Measurements from ENCODE around the gene MYLK4.

The MYLK4 gene

GRCh38 chr6:2732503-2733089, 18.1 kb downstream of the MYLK4 start:
- DNase-seq = no peak

DNA sequence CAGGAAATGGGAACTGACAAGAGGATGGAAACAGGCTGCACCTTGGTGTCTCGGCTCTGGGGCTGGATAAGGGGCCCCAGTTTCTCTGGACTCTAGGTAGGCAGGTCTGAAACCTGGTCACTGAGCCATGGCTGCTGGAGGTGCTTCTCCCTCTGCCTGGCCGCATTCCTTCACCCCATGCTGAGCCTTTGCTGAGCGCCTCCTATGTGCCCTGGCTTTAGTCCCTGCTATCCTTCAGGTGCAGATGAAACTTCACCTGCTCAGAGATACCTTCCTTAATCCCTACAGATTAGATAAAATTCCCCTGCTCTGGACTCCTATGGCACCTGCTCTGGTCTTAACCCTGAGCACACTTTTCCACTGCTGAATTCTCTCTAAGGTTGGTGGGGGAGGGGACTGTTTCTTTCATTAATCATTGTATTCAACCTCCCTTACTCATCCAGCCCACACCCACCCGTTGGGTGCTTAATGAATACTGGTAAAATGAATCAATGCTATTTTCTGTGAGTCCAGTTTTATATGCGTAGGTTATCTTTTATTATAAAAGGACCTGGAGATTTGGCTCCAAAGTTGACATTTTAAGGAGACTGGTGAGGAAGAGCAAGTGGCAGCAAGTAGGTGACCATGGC, 19.3 kb downstream of the MYLK4 start:
- DNase-seq = peak in 1 of 2 experiments; percentile 8

GRCh38 chr6:2730353-2731107, 20.2 kb downstream of the MYLK4 start:
- DNase-seq = no peak

DNA sequence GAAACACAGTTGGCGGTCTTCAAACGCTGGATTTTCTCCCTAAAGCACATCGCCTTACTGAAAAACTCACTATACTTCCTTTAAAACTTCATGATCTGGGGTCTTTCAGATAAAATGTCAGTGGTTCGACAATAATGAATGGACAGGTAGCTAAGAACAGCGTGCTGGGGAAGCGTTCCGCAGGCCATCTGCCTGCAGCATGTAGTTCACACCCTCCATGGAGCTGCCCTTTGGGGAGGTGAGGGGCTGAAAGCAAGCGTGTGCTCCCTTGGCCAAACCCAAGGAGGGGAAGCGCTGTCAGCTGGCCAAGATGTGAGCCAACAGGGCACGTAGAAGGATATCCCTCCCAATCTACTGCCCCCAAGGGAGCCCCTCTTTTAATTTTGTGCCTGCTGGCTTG, 20.8 kb downstream of the MYLK4 start:
- no peak for DNase-seq

DNA sequence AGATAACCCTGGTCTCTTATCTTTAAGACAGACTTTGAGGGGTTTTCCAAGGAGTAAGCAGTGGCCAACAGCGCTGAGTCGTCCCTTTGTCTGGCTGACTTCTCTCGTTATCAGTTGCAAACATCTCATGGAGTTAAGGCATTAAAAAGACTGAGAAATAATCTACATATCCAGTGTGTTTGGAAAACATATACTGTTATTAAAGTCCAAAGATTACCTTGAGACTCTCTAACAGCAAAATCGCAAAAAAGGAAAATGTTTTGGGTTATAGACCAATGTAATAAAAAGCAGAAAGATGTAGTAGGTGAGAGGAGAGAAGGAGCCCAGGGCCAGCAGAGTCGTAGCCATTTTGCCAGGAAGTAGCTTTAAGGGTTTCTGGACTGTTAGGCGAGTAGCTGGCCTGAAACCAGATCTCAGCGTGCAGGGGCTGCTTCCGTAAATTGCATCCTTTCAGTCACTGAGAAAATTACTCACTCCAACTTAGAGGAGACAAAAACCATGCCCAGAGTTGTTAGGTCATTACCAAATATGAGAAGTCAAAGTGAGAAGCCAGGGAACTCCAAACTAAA, 24.6 kb downstream of the MYLK4 start:
- no peak for DNase-seq

DNA sequence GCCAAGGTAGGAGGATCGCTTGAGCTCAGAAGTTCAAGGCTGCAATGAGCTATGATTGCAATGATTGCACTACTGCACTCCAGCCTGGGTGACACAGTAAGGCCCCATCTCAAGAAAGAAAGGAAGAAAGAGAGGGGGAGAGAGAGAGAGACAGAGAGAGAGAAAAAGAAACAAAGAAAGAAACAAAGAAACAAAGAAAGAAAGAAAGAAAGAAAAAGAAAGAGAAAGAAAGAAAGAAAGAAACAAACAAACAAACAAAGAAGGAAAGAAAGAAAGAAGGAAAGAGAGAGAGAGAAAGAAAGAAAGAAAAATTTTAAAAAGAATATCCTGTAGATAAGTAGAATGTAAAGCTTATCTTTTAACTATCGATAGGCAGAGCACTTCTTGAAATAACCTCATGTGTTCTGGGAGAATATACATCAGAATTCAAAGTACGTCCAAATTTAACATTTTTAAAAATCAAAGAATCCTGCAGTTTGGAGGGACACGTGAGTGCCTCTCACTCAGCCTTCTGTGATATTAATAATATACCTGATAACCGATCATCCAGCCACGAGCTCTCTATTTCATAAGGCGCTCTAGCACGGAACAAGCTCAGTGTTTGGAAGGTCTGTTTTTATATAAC, 25.2 kb downstream of the MYLK4 start:
- DNase-seq = no peak

DNA sequence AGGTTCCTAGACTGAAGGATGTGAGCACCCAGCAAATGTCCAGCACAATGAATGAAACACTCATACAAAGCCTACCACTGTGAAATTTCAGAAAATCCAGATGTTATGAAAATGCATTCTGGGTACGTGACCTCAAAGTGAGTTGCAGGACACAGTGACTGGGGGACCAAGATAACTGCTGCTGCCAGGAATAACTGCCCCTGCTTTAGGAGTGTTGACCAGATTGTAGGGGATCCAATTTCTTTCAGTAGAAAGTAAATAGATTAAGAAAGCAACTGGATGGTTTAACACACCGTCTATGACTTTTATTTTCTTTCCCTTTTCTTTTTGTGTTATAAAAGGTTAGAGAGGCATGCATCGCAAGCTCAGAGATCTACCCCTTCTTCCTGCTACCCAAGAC, 29.5 kb downstream of the MYLK4 start:
- no peak for DNase-seq

DNA sequence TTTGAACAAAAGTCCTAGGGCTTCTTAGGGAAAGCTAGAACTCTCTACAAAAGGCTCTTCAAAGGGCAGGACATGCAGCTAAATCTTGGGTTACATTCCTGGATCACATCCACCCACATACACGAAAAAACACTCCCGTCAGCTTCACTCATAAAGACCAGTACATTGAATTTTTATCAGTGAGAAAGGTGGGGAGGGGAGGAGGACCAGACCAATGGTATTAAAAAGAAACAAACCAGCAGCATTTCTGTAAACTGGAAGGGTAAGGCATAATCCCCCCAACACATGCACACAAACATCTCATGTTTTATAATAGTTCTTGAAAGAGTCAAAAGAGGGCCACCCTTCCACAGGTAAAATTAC, 31.6 kb downstream of the MYLK4 start:
- no peak for DNase-seq

- no peak for DNase-seq
Observed at GRCh38 chr6:2718334-2719092, 32.2 kb downstream of the MYLK4 start.

GRCh38 chr6:2716936-2717700, 33.6 kb downstream of the MYLK4 start:
- no peak for DNase-seq

- DNase-seq = no peak
Observed at GRCh38 chr6:2715737-2716136, 35.0 kb downstream of the MYLK4 start.

- DNase-seq = no peak
Observed at GRCh38 chr6:2714111-2714895, 36.4 kb downstream of the MYLK4 start.

DNA sequence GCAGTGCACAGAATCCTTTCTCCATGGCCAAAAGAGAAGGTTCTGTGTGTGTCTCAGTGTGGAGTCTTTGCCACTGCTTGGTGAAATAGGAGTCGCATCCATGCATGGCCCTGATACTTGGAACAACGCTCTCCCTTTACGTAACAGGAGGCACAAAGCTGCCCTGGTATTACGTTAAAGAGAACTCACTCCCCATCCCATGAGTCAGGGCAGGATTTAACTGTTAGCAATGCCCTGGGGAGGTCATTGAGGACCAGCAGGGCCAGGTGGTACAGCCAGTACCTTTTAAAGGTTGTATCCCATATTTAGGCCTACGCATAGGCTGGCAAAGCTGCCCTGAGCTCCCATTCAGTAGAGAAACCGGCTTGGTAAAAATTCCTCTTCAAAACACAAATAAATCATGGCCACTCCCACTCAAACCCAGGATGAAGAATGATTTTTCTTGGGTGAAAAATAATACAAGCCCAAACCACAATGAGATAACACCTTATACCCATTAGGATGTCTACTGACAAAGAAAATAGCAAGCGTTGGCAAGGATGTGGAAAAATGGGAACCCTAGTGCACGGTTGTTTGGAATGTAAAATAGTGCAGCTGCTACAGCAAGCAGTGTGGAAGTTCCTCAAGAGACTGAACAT, 37.1 kb downstream of the MYLK4 start:
- no peak for DNase-seq

DNA sequence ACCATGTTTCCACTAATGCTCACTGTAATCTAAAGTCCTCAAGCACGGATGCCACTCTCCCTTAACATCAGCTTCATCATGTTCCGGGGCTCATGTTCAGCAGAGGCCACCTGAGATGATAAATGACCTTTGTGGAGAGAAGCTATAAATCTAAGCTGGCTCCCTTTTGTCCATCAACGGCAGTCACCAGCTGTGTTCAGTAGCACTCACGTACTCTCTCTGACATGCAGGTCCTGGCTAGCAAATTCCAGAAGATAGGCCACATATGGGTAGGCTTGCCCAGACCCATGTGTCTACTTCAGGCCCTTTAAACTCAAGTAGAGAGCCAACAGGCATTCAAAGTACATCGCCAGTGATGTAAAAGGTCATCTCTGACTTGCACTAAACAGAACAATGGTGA, 38.6 kb downstream of the MYLK4 start:
- no peak for DNase-seq

DNA sequence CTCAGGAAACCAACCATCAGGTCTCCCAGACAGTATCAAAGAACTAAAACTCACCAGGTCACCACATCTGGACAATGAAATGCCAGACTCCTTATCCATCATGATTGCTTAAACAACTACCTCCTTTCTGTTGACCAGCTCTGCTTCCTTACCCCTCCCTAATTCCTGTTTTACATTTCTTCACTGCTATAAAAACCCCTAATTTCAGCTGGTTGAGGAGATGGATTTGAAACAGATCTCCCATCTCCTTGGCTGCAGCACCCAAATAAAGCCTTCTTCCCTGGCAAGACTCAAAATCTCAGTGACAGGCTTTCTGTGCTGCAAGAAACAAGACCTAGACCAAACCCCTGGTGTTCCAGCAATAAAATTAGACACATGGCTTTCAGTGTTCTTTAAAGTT, 40.3 kb downstream of the MYLK4 start:
- DNase-seq = no peak

DNA sequence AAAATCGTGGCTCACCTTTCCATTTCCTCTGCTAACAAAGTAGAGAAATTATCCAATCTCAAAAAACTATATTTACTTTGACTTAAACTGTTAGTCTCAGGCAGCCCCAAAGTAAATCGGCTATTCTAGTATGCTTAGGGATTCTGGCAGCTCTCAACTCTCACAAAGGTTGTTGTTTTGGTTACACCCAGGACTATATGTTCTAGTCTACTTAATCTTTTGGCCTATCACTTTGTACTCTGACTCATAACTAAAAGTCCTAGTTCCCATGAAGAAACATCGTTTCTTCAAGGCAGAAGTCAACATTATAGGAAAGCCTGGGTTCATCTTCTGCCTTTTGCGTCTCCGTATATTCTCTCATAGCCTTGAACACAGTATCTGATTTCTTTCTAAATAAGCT, 42.3 kb downstream of the MYLK4 start:
- no peak for DNase-seq

- no peak for DNase-seq
Observed at GRCh38 chr6:2706558-2706957, 44.2 kb downstream of the MYLK4 start.

DNA sequence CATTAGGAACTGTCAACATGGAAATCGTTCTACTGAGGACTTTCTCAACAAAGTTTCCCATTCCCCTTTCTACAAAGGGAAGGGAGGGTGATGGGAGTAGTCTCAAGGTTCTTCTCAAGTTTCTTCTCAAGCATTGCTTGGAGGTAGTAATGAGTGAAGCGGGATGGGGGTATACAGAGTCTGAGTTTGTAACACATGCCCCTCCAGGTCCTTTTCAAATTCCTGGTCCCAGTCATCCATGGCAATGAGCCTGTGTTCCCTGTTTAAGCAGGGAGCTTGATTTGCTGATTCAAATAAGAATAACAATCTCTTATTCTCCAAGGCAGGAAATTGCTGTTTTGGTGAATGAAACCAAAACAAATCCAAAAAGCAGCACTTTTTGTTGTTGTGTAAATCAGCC, 45.5 kb downstream of the MYLK4 start:
- DNase-seq = no peak

- no peak for DNase-seq
Observed at GRCh38 chr6:2697291-2697690, 53.4 kb downstream of the MYLK4 start.

- no peak for DNase-seq
Observed at GRCh38 chr6:2695454-2696095, 55.1 kb downstream of the MYLK4 start.
